Activated gamma-delta T cell (primary cell): ENCODE data around the gene YBX2.

Experiments
- DNase-seq: peaks from one replicate; lab custom pipeline; 2025; lab: John Stamatoyannopoulos, UW

Gene YBX2

GRCh38 chr17:7323731-7324437 is 29.4 kb upstream of the YBX2 start:
- peak; percentile 40 for DNase-seq

GRCh38 chr17:7322520-7323194 is 28.2 kb upstream of the YBX2 start:
- DNase-seq, result no peak

GRCh38 chr17:7321466-7321865 is 27.0 kb upstream of the YBX2 start:
- DNase-seq, result no peak

GRCh38 chr17:7318121-7318860 is 23.9 kb upstream of the YBX2 start:
- no peak for DNase-seq

GRCh38 chr17:7317161-7317803 is 22.8 kb upstream of the YBX2 start:
- DNase-seq, result no peak

- no peak for DNase-seq
Measured at GRCh38 chr17:7315570-7316235, 21.3 kb upstream of the YBX2 start.

- DNase-seq, result peak; percentile 93
Measured at GRCh38 chr17:7314719-7315569, 20.5 kb upstream of the YBX2 start, which contains the start of gene GPS2. TSS of gene GPS2 (minus strand) at chr17:7315360. CDS start at chr17:7315052, 308 bp downstream.

GRCh38 chr17:7313890-7314718 is 19.7 kb upstream of the YBX2 start:
- no peak for DNase-seq

GRCh38 chr17:7313088-7313889 is 18.9 kb upstream of the YBX2 start:
- no peak for DNase-seq

GRCh38 chr17:7312432-7313087 is 18.1 kb upstream of the YBX2 start:
- no peak for DNase-seq

GRCh38 chr17:7311110-7311705 is 16.8 kb upstream of the YBX2 start:
- DNase-seq, result no peak

- DNase-seq, result no peak
Measured at GRCh38 chr17:7309628-7310027, 15.2 kb upstream of the YBX2 start.

GRCh38 chr17:7308625-7309433 is 14.4 kb upstream of the YBX2 start:
- no peak for DNase-seq

GRCh38 chr17:7307686-7308624 is 13.5 kb upstream of the YBX2 start:
- peak; percentile 60 for DNase-seq

GRCh38 chr17:7306911-7307685 is 12.7 kb upstream of the YBX2 start, which contains the start of gene EIF5A:
TSS of gene EIF5A (plus strand) at chr17:7307628. CDS start at chr17:7309636, 2,008 bp downstream.
- DNase-seq, result peak; percentile 98
